ENCODE measurements around the gene C11orf52.
"Not testable (repeated sequence)": the region's sequence is repeated elsewhere in the genome, so short reads cannot be mapped to it uniquely, and the experiment has no call there.

Gene C11orf52

GRCh38 chr11:111912535-111912934 is 6.2 kb upstream of the C11orf52 start, which contains the start of gene HSPB2:
Gene HSPB2, plus strand, starts transcription at chr11:111912734. Its CDS starts 96 bp downstream, at chr11:111912830.
- no peak for DNase-seq (ENCODE audit: low read depth in 1 of 2, low spot score in 1 of 2)

GRCh38 chr11:111913031-111913861 is 5.5 kb upstream of the C11orf52 start:
- DNase-seq (ENCODE audit: low read depth in 1 of 2, low spot score in 1 of 2): no peak

- no peak for DNase-seq (ENCODE audit: low read depth in 1 of 2, low spot score in 1 of 2)
Observed at GRCh38 chr11:111913997-111914396, 4.7 kb upstream of the C11orf52 start.

GRCh38 chr11:111916768-111917167 is 1.9 kb upstream of the C11orf52 start:
- DNase-seq (ENCODE audit: low read depth in 1 of 2, low spot score in 1 of 2): no peak

- no peak for DNase-seq (ENCODE audit: low read depth in 1 of 2, low spot score in 1 of 2)
Observed at GRCh38 chr11:111917312-111917711, 1.4 kb upstream of the C11orf52 start.

- no peak for DNase-seq (ENCODE audit: low read depth in 1 of 2, low spot score in 1 of 2)
Observed at GRCh38 chr11:111917788-111918187, 925 bp upstream of the C11orf52 start.

GRCh38 chr11:111920908-111921307 is 2.2 kb downstream of the C11orf52 start:
- no peak for DNase-seq (ENCODE audit: low read depth in 1 of 2, low spot score in 1 of 2)

GRCh38 chr11:111921541-111922230 is 3.0 kb downstream of the C11orf52 start:
- no peak for DNase-seq (ENCODE audit: low read depth in 1 of 2, low spot score in 1 of 2)

GRCh38 chr11:111922803-111923202 is 4.1 kb downstream of the C11orf52 start:
- no peak for DNase-seq (ENCODE audit: low read depth in 1 of 2, low spot score in 1 of 2)

- DNase-seq (ENCODE audit: low read depth in 1 of 2, low spot score in 1 of 2): no peak
Observed at GRCh38 chr11:111923351-111923788, 4.7 kb downstream of the C11orf52 start.

- DNase-seq (ENCODE audit: low read depth in 1 of 2, low spot score in 1 of 2): no peak
Observed at GRCh38 chr11:111923951-111924350, 5.2 kb downstream of the C11orf52 start.

GRCh38 chr11:111925953-111926352 is 7.2 kb downstream of the C11orf52 start:
- no peak for DNase-seq (ENCODE audit: low read depth in 1 of 2, low spot score in 1 of 2)

- peak; percentile 88 to 92 for DNase-seq (ENCODE audit: low read depth in 1 of 2, low spot score in 1 of 2)
Observed at GRCh38 chr11:111926505-111927391, 8.0 kb downstream of the C11orf52 start.

- DNase-seq (ENCODE audit: low read depth in 1 of 2, low spot score in 1 of 2): no peak
Observed at GRCh38 chr11:111930472-111930871, 11.8 kb downstream of the C11orf52 start.

GRCh38 chr11:111932611-111932950 is 13.9 kb downstream of the C11orf52 start:
- no peak for DNase-seq (ENCODE audit: low read depth in 1 of 2, low spot score in 1 of 2)

- DNase-seq (ENCODE audit: low read depth in 1 of 2, low spot score in 1 of 2): not testable (repeated sequence)
Observed at GRCh38 chr11:111933176-111933575, 14.5 kb downstream of the C11orf52 start.

GRCh38 chr11:111933872-111934271 is 15.2 kb downstream of the C11orf52 start:
- DNase-seq (ENCODE audit: low read depth in 1 of 2, low spot score in 1 of 2): no peak

GRCh38 chr11:111934306-111934705 is 15.6 kb downstream of the C11orf52 start:
- no peak for DNase-seq (ENCODE audit: low read depth in 1 of 2, low spot score in 1 of 2)

GRCh38 chr11:111935317-111936039 is 16.8 kb downstream of the C11orf52 start:
- no peak for DNase-seq (ENCODE audit: low read depth in 1 of 2, low spot score in 1 of 2)

GRCh38 chr11:111936040-111936540 is 17.4 kb downstream of the C11orf52 start:
- no peak for DNase-seq (ENCODE audit: low read depth in 1 of 2, low spot score in 1 of 2)

- no peak for DNase-seq (ENCODE audit: low read depth in 1 of 2, low spot score in 1 of 2)
Observed at GRCh38 chr11:111937461-111937769, 18.7 kb downstream of the C11orf52 start.

All from activated T-helper 1 cell treated with anti-CD3 and anti-CD28 coated beads, Interleukin-2, amount 50 U/mL, for 16 hours (primary cell).